ENCODE results near the gene TK2.

TK2 gene

GRCh38 chr16:66512272-66513110 lies 37.4 kb downstream of the TK2 start:
- DNase-seq (ENCODE audit: low read depth) = peak; percentile 71
- H3K4me3 ChIP-seq (ENCODE audit: low read length) = no peak overlapping the region
- no peak for TF ChIP-seq CTCF (conservative IDR thresholded peaks at IDR 0.05; ENCODE audit: low read length)

GRCh38 chr16:66511602-66512271 lies 38.2 kb downstream of the TK2 start:
- no peak overlapping the region for H3K4me3 ChIP-seq (ENCODE audit: low read length)
- peak; percentile 19 for TF ChIP-seq CTCF (conservative IDR thresholded peaks at IDR 0.05; ENCODE audit: low read length)
- peak; percentile 86 for DNase-seq (ENCODE audit: low read depth)

GRCh38 chr16:66510711-66511601 lies 39.0 kb downstream of the TK2 start:
- H3K4me3 ChIP-seq (ENCODE audit: low read length) = no peak overlapping the region
- no peak for TF ChIP-seq CTCF (conservative IDR thresholded peaks at IDR 0.05; ENCODE audit: low read length)
- DNase-seq (ENCODE audit: low read depth) = no peak

- H3K4me3 ChIP-seq (ENCODE audit: low read length) = no peak overlapping the region
- no peak for DNase-seq (ENCODE audit: low read depth)
- TF ChIP-seq CTCF (conservative IDR thresholded peaks at IDR 0.05; ENCODE audit: low read length) = no peak
These were observed 39.6 kb downstream of the TK2 start for GRCh38 chr16:66510298-66510697.

GRCh38 chr16:66509576-66509975 lies 40.3 kb downstream of the TK2 start:
- no peak for DNase-seq (ENCODE audit: low read depth)
- H3K4me3 ChIP-seq (ENCODE audit: low read length) = no peak overlapping the region
- no peak for TF ChIP-seq CTCF (conservative IDR thresholded peaks at IDR 0.05; ENCODE audit: low read length)

GRCh38 chr16:66508914-66509496 lies 40.9 kb downstream of the TK2 start:
- H3K4me3 ChIP-seq (ENCODE audit: low read length) = no peak overlapping the region
- DNase-seq (ENCODE audit: low read depth) = no peak
- no peak for TF ChIP-seq CTCF (conservative IDR thresholded peaks at IDR 0.05; ENCODE audit: low read length)

All from AG10803 (cell line).